Measurements from ENCODE around the gene CERS6.

DNA sequence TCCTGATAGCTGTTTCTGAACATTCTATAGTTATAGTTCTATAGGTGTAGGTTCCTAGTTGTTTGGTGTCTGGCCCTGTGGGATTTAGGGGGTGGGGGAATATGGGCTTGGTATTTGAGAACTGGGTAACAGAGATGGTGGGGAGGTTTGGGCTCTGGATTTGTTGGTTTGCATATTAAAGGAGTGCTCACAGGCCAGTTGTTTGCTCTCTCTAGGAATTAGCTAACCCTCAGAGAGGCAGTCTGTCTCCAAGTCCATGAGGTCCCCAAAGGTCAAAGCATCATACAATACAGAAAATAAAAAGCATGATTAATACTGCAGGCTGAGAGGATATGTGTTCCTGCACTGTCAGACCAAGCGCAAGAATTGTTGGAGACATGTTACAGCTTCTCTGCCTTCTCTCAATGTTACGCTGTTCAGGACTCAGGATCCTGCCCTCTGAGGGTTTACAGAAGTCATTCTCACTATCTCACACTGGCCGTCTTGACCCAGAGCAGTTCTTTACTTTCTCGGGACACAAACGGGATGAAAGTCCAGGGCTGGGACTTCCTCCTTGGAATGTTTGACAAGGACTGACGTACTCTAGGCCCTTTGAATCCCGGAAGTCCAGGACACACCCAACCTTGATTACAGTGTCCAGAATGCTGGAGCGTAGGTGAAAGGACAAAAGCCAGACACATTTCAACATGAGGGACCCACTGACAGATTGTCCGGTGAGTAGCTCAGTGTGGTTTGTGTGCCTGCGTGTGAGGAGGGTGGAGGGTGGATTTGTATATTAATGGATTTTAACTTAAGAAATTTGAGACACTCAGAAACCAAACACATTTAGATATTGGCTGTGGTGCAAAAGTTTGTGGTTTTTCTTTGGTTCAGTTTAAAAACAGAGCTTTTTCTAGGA, 346.1 kb downstream of the CERS6 start, which contains the start of gene NOSTRIN:
- no peak for TF ChIP-seq RNF2 (IDR thresholded peaks at IDR 0.05; ENCODE audit: borderline replicate concordance, low read depth, low read length, missing control alignments, poor library complexity, severe bottlenecking)
- TF ChIP-seq GABPA (IDR thresholded peaks at IDR 0.05; ENCODE audit: borderline replicate concordance, insufficient read depth, low read length): no peak
- TF ChIP-seq RBBP5 (IDR thresholded peaks at IDR 0.05; ENCODE audit: borderline replicate concordance, low read depth, low read length): no peak
- TF ChIP-seq CHD2 (IDR thresholded peaks at IDR 0.05; ENCODE audit: low read length): no peak
- TF ChIP-seq CTCF (IDR thresholded peaks at IDR 0.05; ENCODE audit: control extremely low read depth in 1 of 3, insufficient read depth in 1 of 3, low read depth in 1 of 3, low read length in 3 of 3): no peak
- TF ChIP-seq CBX5 (IDR thresholded peaks at IDR 0.05; ENCODE audit: low read depth, low read length): no peak
